Mammary epithelial cell (primary cell): ENCODE results near the gene KPNA1.

ENCODE experiments used
- CTCF ChIP-seq, 2 donors: IDR thresholded peaks in 1 of 2; conservative IDR thresholded peaks in 1 of 2; 2 replicates each; pipeline ENCODE4 v1.5.1; 2011 to 2012; ENCODE audit warnings: inconsistent platforms in 2 of 2, low read length in 2 of 2, mild to moderate bottlenecking in 2 of 2, control low read depth in 1 of 2, low read depth in 1 of 2; ENCODE audit not compliant: insufficient read depth in 1 of 2; ENCODE audit errors: extremely low read depth in 1 of 2
- EZH2 ChIP-seq: IDR thresholded peaks from 2 replicates; pipeline ENCODE4 v1.6.1; 2012; ENCODE audit warnings: low read length, inconsistent platforms, borderline replicate concordance

- TF ChIP-seq CTCF (conservative IDR thresholded peaks at IDR 0.05 in 1 of 2, IDR thresholded peaks at IDR 0.05 in 1 of 2; ENCODE audit: extremely low read depth in 1 of 2, insufficient read depth in 1 of 2, low read depth in 1 of 2, low read length in 2 of 2) (no peak), EZH2 (no peak)
These were observed 1.1 kb upstream of the KPNA1 start for GRCh38 chr3:122515870-122516269.
